Measurements from ENCODE around the gene CEACAM1. TPM values are rescaled to one million over a fixed set of nuclear protein-coding genes. Genes with fewer than 3 reads are reported as not detected.
"Not testable (repeated sequence)": the region's sequence is repeated elsewhere in the genome, so short reads cannot be mapped to it uniquely, and the experiment has no call there.

CEACAM1 gene
- total and polyA plus RNA-seq, 2 donors (not counting 1 experiment from before 2014, with no cell fraction given), result 0.03 TPM; not detected in 1

DNA sequence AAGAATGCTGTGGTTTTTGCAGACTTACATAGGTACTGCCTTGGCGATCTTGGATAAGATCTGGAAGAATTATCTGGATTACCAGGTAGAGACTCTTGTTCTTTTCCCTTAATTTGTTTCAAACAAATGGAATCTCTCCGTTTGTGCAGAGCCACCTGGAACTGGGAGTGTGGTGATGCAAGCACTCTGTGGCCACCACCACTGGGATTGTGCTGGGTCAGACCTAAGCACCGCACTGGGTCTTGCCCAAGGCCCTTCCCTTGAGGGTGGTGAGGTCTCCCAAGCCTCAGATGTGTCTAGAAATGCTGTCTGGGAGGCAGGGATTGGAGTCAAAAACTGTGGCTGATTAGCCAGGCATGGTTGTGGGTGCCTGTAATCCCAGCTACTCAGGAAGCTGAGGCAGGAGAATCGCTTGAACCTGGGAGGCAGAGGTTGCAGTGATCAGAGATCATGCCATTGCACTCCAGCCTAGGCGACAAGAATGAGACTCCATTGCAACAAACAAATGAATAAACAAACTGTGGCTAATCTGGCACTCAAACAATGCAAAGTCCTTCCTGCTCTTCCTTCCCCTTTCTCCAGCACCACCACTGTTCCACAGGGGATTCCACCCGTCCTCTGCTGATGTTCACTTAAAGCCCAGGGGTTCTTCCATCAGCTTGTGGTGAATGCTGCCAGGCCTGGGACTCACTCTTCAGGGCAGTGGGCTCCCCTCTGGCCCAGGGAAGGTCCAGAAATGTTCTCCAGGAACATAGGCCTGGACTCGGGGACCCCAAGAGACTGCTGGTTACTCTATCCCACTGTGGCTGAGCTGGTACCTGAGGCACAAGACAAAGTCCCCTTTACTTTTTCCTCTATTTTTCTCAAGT, 10.8 kb upstream of the CEACAM1 start:
- H3K4me1 ChIP-seq (ENCODE audit: control insufficient read depth, extremely low read depth, insufficient read depth, low read length), result no peaks in the 10 kb centered on the region
- no peaks in the 10 kb centered on the region for H3K79me2 ChIP-seq (ENCODE audit: control insufficient read depth, insufficient read depth, low read length)
- H3K36me3 ChIP-seq (ENCODE audit: control insufficient read depth, insufficient read depth, low read length), result no peaks in the 10 kb centered on the region
- no peaks in the 10 kb centered on the region for H3K9me3 ChIP-seq (ENCODE audit: control insufficient read depth, insufficient read depth, low read depth, low read length)
- no peak overlapping the region for H2AFZ ChIP-seq (ENCODE audit: low read length)
- TF ChIP-seq, protein P1, sequence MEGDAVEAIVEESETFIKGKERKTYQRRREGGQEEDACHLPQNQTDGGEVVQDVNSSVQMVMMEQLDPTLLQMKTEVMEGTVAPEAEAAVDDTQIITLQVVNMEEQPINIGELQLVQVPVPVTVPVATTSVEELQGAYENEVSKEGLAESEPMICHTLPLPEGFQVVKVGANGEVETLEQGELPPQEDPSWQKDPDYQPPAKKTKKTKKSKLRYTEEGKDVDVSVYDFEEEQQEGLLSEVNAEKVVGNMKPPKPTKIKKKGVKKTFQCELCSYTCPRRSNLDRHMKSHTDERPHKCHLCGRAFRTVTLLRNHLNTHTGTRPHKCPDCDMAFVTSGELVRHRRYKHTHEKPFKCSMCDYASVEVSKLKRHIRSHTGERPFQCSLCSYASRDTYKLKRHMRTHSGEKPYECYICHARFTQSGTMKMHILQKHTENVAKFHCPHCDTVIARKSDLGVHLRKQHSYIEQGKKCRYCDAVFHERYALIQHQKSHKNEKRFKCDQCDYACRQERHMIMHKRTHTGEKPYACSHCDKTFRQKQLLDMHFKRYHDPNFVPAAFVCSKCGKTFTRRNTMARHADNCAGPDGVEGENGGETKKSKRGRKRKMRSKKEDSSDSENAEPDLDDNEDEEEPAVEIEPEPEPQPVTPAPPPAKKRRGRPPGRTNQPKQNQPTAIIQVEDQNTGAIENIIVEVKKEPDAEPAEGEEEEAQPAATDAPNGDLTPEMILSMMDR (conservative IDR thresholded peaks at IDR 0.05 in 1 of 2, IDR thresholded peaks at IDR 0.05 in 1 of 2; ENCODE audit: low read depth in 1 of 2, low read length in 2 of 2), result no peak
- TF ChIP-seq EZH2 (IDR thresholded peaks at IDR 0.05; ENCODE audit: low read length, missing control alignments), result no peak
- H3K27ac ChIP-seq (ENCODE audit: insufficient read depth, low read length), result no peak overlapping the region
- no peaks in the 10 kb centered on the region for H4K20me1 ChIP-seq (ENCODE audit: control insufficient read depth, extremely low read depth, insufficient read depth, low read length)
- no peak overlapping the region for H3K4me2 ChIP-seq (ENCODE audit: extremely low read depth, insufficient read depth, low read length)
- H3K27me3 ChIP-seq (ENCODE audit: control insufficient read depth, insufficient read depth, low read length), result no peaks in the 10 kb centered on the region
- DNase-seq (ENCODE audit: low read depth in 2 of 2), result no peak
- H3K9ac ChIP-seq (ENCODE audit: insufficient read depth, low read length), result no peak overlapping the region
- H3K4me3 ChIP-seq (replicated peaks in 1 of 4; ENCODE audit: control extremely low read depth in 1 of 4, insufficient read depth in 1 of 4, low read depth in 3 of 4, low read length in 4 of 4), result no peak overlapping the region

DNA sequence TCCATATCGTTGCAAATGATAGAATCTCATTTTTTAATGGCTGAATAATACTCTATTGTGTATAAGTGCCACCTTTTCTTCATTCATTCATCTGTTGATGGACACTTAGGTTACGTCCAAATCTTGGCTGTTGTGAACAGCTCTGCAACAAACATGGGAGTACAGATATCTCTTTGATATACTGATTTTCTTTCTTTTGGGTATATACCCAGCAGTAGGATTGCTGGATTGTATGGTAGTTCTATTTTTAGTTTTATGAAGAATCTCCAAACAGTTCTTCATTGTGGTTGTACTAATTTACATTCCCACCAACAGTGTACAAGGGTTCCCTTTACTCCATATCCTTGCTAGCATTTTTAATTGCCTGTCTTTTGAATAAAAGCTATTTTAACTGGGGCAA, 7.0 kb upstream of the CEACAM1 start:
- not testable (repeated sequence) for H3K27ac ChIP-seq (ENCODE audit: insufficient read depth, low read length); H3K79me2 ChIP-seq (ENCODE audit: control insufficient read depth, insufficient read depth, low read length); H3K9me3 ChIP-seq (ENCODE audit: control insufficient read depth, insufficient read depth, low read depth, low read length); H3K4me1 ChIP-seq (ENCODE audit: control insufficient read depth, extremely low read depth, insufficient read depth, low read length); DNase-seq (ENCODE audit: low read depth in 2 of 2); H3K9ac ChIP-seq (ENCODE audit: insufficient read depth, low read length); H2AFZ ChIP-seq (ENCODE audit: low read length); H3K27me3 ChIP-seq (ENCODE audit: control insufficient read depth, insufficient read depth, low read length); H3K36me3 ChIP-seq (ENCODE audit: control insufficient read depth, insufficient read depth, low read length); H3K4me3 ChIP-seq (replicated peaks in 1 of 4; ENCODE audit: control extremely low read depth in 1 of 4, insufficient read depth in 1 of 4, low read depth in 3 of 4, low read length in 4 of 4); H3K4me2 ChIP-seq (ENCODE audit: extremely low read depth, insufficient read depth, low read length); H4K20me1 ChIP-seq (ENCODE audit: control insufficient read depth, extremely low read depth, insufficient read depth, low read length)

DNA sequence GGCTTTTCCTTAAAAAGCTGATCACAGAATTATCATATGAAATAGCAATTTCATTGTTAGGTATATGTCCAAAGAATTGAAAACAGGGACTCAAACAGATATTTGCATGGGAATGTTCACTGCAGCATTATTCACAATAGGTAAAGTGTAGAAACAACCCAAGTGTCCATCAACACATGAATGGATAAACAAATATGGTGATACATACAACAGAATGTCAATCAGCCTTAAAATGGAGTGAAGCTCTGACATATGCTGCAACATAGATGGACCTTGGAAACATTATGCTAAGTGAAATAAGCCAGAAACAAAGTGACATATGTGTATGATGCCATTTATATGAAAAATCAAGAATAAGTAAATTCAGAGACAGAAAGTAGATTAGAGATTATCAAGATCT, 6.1 kb upstream of the CEACAM1 start:
- H4K20me1 ChIP-seq (ENCODE audit: control insufficient read depth, extremely low read depth, insufficient read depth, low read length), result no peaks in the 10 kb centered on the region
- no peak overlapping the region for H3K9ac ChIP-seq (ENCODE audit: insufficient read depth, low read length)
- H3K27ac ChIP-seq (ENCODE audit: insufficient read depth, low read length), result no peak overlapping the region
- H3K79me2 ChIP-seq (ENCODE audit: control insufficient read depth, insufficient read depth, low read length), result no peaks in the 10 kb centered on the region
- H2AFZ ChIP-seq (ENCODE audit: low read length), result no peak overlapping the region
- TF ChIP-seq, protein P1 (conservative IDR thresholded peaks at IDR 0.05 in 1 of 2, IDR thresholded peaks at IDR 0.05 in 1 of 2; ENCODE audit: low read depth in 1 of 2, low read length in 2 of 2), result no peak
- TF ChIP-seq EZH2 (IDR thresholded peaks at IDR 0.05; ENCODE audit: low read length, missing control alignments), result no peak
- no peak overlapping the region for H3K4me3 ChIP-seq (replicated peaks in 1 of 4; ENCODE audit: control extremely low read depth in 1 of 4, insufficient read depth in 1 of 4, low read depth in 3 of 4, low read length in 4 of 4)
- no peaks in the 10 kb centered on the region for H3K4me1 ChIP-seq (ENCODE audit: control insufficient read depth, extremely low read depth, insufficient read depth, low read length)
- no peaks in the 10 kb centered on the region for H3K27me3 ChIP-seq (ENCODE audit: control insufficient read depth, insufficient read depth, low read length)
- no peaks in the 10 kb centered on the region for H3K36me3 ChIP-seq (ENCODE audit: control insufficient read depth, insufficient read depth, low read length)
- no peak overlapping the region for H3K4me2 ChIP-seq (ENCODE audit: extremely low read depth, insufficient read depth, low read length)
- H3K9me3 ChIP-seq (ENCODE audit: control insufficient read depth, insufficient read depth, low read depth, low read length), result no peaks in the 10 kb centered on the region
- no peak for DNase-seq (ENCODE audit: low read depth in 2 of 2)

Measured in fibroblast of lung (primary cell).